ENCODE data around the gene RAC3. TPM values are rescaled to one million over a fixed set of nuclear protein-coding genes. Genes with fewer than 3 reads are reported as not detected.

The RAC3 gene
- total RNA-seq, 1 donor from 2014 or later, result 41.3 TPM

GRCh38 chr17:82025401-82026107 is 5.9 kb upstream of the RAC3 start:
- Histone ChIP-seq H3K4me2 (ENCODE audit: low read length) (no peak overlapping the region), H3K36me3 (ENCODE audit: insufficient read depth, low read length) (no peaks in the 10 kb centered on the region), H3K79me2 (ENCODE audit: insufficient read depth, low read length) (peaks cover 9% of the 10 kb centered on the region), H3K27me3 (ENCODE audit: insufficient read depth, low read length) (no peaks in the 10 kb centered on the region), H3K4me3 (ENCODE audit: insufficient read depth, low read depth, low read length) (no peak overlapping the region), H4K20me1 (ENCODE audit: insufficient read depth, low read length) (peaks cover 15% of the 10 kb centered on the region), H3K9ac (ENCODE audit: low read length) (no peak overlapping the region), H3K27ac (ENCODE audit: low read depth, low read length) (no peak overlapping the region), H3K9me3 (ENCODE audit: insufficient read depth, low read depth, low read length) (no peaks in the 10 kb centered on the region), H2AFZ (ENCODE audit: low read depth, low read length) (no peak overlapping the region), H3K4me1 (ENCODE audit: insufficient read depth, low read length) (peaks cover 24% of the 10 kb centered on the region)
- peaks cover 1% of the 10 kb centered on the region for H3K36me3 Mint-ChIP-seq (ENCODE audit: low read depth, unreplicated experiment)
- DNase-seq (ENCODE audit: low read depth) (no peak), FAIRE-seq (no peak)
- no peak for TF ChIP-seq EZH2 (IDR thresholded peaks at IDR 0.05; ENCODE audit: insufficient read depth, low read length)
- no peak for TF ChIP-seq CTCF (IDR thresholded peaks at IDR 0.05; ENCODE audit: insufficient read depth, low read depth, low read length)
- no peak overlapping the region for H3K27ac Mint-ChIP-seq (ENCODE audit: unreplicated experiment)
- H3K4me3 Mint-ChIP-seq (ENCODE audit: unreplicated experiment), result no peak overlapping the region
- H3K4me1 Mint-ChIP-seq (ENCODE audit: low read depth, unreplicated experiment), result no peaks in the 10 kb centered on the region
- H3K27me3 Mint-ChIP-seq (ENCODE audit: low read depth, unreplicated experiment), result peaks cover 8% of the 10 kb centered on the region
- no peaks in the 10 kb centered on the region for H3K9me3 Mint-ChIP-seq (ENCODE audit: unreplicated experiment)

GRCh38 chr17:82028246-82028645 is 3.2 kb upstream of the RAC3 start:
- peaks cover 8% of the 10 kb centered on the region for H3K27me3 Mint-ChIP-seq (ENCODE audit: low read depth, unreplicated experiment)
- no peaks in the 10 kb centered on the region for H3K9me3 Mint-ChIP-seq (ENCODE audit: unreplicated experiment)
- Histone ChIP-seq H4K20me1 (ENCODE audit: insufficient read depth, low read length) (no peaks in the 10 kb centered on the region), H3K27ac (ENCODE audit: low read depth, low read length) (no peak overlapping the region), H2AFZ (ENCODE audit: low read depth, low read length) (no peak overlapping the region), H3K79me2 (ENCODE audit: insufficient read depth, low read length) (no peaks in the 10 kb centered on the region), H3K4me1 (ENCODE audit: insufficient read depth, low read length) (peaks cover 20% of the 10 kb centered on the region), H3K4me2 (ENCODE audit: low read length) (no peak overlapping the region), H3K9me3 (ENCODE audit: insufficient read depth, low read depth, low read length) (no peaks in the 10 kb centered on the region), H3K36me3 (ENCODE audit: insufficient read depth, low read length) (no peaks in the 10 kb centered on the region), H3K27me3 (ENCODE audit: insufficient read depth, low read length) (no peaks in the 10 kb centered on the region), H3K9ac (ENCODE audit: low read length) (no peak overlapping the region), H3K4me3 (ENCODE audit: insufficient read depth, low read depth, low read length) (no peak overlapping the region)
- H3K27ac Mint-ChIP-seq (ENCODE audit: unreplicated experiment), result no peak overlapping the region
- H3K4me3 Mint-ChIP-seq (ENCODE audit: unreplicated experiment), result no peak overlapping the region
- peaks cover 1% of the 10 kb centered on the region for H3K36me3 Mint-ChIP-seq (ENCODE audit: low read depth, unreplicated experiment)
- TF ChIP-seq EZH2 (IDR thresholded peaks at IDR 0.05; ENCODE audit: insufficient read depth, low read length) (no peak), CTCF (IDR thresholded peaks at IDR 0.05; ENCODE audit: insufficient read depth, low read depth, low read length) (no peak)
- H3K4me1 Mint-ChIP-seq (ENCODE audit: low read depth, unreplicated experiment), result no peaks in the 10 kb centered on the region
- no peak for FAIRE-seq
- no peak for DNase-seq (ENCODE audit: low read depth)

- H3K79me2 ChIP-seq (ENCODE audit: insufficient read depth, low read length), result no peaks in the 10 kb centered on the region
- Mint-ChIP-seq H3K4me1 (ENCODE audit: low read depth, unreplicated experiment) (no peaks in the 10 kb centered on the region), H3K4me3 (ENCODE audit: unreplicated experiment) (no peak overlapping the region), H3K27me3 (ENCODE audit: low read depth, unreplicated experiment) (peaks cover 8% of the 10 kb centered on the region), H3K9me3 (ENCODE audit: unreplicated experiment) (no peaks in the 10 kb centered on the region), H3K27ac (ENCODE audit: unreplicated experiment) (no peak overlapping the region), H3K36me3 (ENCODE audit: low read depth, unreplicated experiment) (peaks cover 1% of the 10 kb centered on the region)
- H3K9me3 ChIP-seq (ENCODE audit: insufficient read depth, low read depth, low read length), result no peaks in the 10 kb centered on the region
- no peaks in the 10 kb centered on the region for H3K36me3 ChIP-seq (ENCODE audit: insufficient read depth, low read length)
- H3K4me3 ChIP-seq (ENCODE audit: insufficient read depth, low read depth, low read length), result no peak overlapping the region
- no peak for TF ChIP-seq CTCF (IDR thresholded peaks at IDR 0.05; ENCODE audit: insufficient read depth, low read depth, low read length)
- no peak for TF ChIP-seq EZH2 (IDR thresholded peaks at IDR 0.05; ENCODE audit: insufficient read depth, low read length)
- no peak overlapping the region for H3K4me2 ChIP-seq (ENCODE audit: low read length)
- H3K27ac ChIP-seq (ENCODE audit: low read depth, low read length), result no peak overlapping the region
- H2AFZ ChIP-seq (ENCODE audit: low read depth, low read length), result no peak overlapping the region
- H4K20me1 ChIP-seq (ENCODE audit: insufficient read depth, low read length), result no peaks in the 10 kb centered on the region
- no peaks in the 10 kb centered on the region for H3K27me3 ChIP-seq (ENCODE audit: insufficient read depth, low read length)
- FAIRE-seq, result no peak
- peaks cover 15% of the 10 kb centered on the region for H3K4me1 ChIP-seq (ENCODE audit: insufficient read depth, low read length)
- no peak overlapping the region for H3K9ac ChIP-seq (ENCODE audit: low read length)
- DNase-seq (ENCODE audit: low read depth), result no peak
These were observed 2.5 kb upstream of the RAC3 start for GRCh38 chr17:82028966-82029365.

All from astrocyte (in vitro differentiated cells and primary cell).